ENCODE measurements around the gene MEOX2. TPM values are rescaled to one million over a fixed set of nuclear protein-coding genes. Genes with fewer than 3 reads are reported as not detected.

MEOX2 gene
- total and polyA plus RNA-seq, 10 of the 15 experiments (the other 5 are each of a cell fraction or from before 2014, with no cell fraction given): not detected

GRCh38 chr7:15675379-15675778, 11.1 kb downstream of the MEOX2 start:
- Histone ChIP-seq H2AFZ (ENCODE audit: control insufficient read depth, low read depth, low read length) (no peak overlapping the region), H3K27me3 (replicated peaks in 1 of 2; ENCODE audit: control insufficient read depth in 2 of 2, insufficient read depth in 2 of 2, low read length in 1 of 2) (no peaks in the 10 kb centered on the region), H3K36me3 (ENCODE audit: control insufficient read depth in 2 of 2, insufficient read depth in 2 of 2, low read length in 1 of 2) (no peaks in the 10 kb centered on the region), H3K4me1 (ENCODE audit: control insufficient read depth, insufficient read depth, low read length) (no peaks in the 10 kb centered on the region), H3K27ac (ENCODE audit: control insufficient read depth, insufficient read depth) (no peak overlapping the region), H3K4me2 (ENCODE audit: control insufficient read depth, insufficient read depth) (no peak overlapping the region), H3K79me2 (ENCODE audit: control insufficient read depth, insufficient read depth, low read length) (no peaks in the 10 kb centered on the region), H3K4me3 (no peak overlapping the region), H4K20me1 (ENCODE audit: control insufficient read depth, insufficient read depth) (no peaks in the 10 kb centered on the region), H3K9me3 (replicated peaks; ENCODE audit: control insufficient read depth, insufficient read depth, low read length) (no peaks in the 10 kb centered on the region), H3K9ac (ENCODE audit: control insufficient read depth, insufficient read depth, low read length) (no peak overlapping the region)
- ATAC-seq (no peak), DNase-seq (ENCODE audit: low read depth, low spot score) (no peak), FAIRE-seq (no peak)
- no TSS peak for BruUV-seq (replicated peaks)
- no peak for TF ChIP-seq ATF2 (IDR thresholded peaks at IDR 0.05; ENCODE audit: low read length)
- 0% methylated on average over 2 of the region's 2 CpGs for WGBS (ENCODE audit: insufficient coverage, insufficient replicate concordance, low lambda C conversion rate, missing lambda C conversion rate)
- RAD21 ChIA-PET (ENCODE audit: unreplicated experiment): no interaction called here
- in situ Hi-C loops (cut with MboI) (no loop called here), intact Hi-C loops (cut with micrococcal nuclease; ENCODE audit: unreplicated experiment) (no loop called here)
- POLR2A ChIA-PET: no interaction called here
- SMC1A ChIA-PET (ENCODE audit: uncharacterized antibody, unreplicated experiment): interaction anchor here (1.1 kb wide), 1 partner anchor 10 kb away, joined by 3 read pairs; no protein-coding TSS in a partner anchor
- CTCF ChIA-PET: no interaction called here

- Histone ChIP-seq H3K27me3 (replicated peaks in 1 of 2; ENCODE audit: control insufficient read depth in 2 of 2, insufficient read depth in 2 of 2, low read length in 1 of 2) (no peaks in the 10 kb centered on the region), H3K9me3 (replicated peaks; ENCODE audit: control insufficient read depth, insufficient read depth, low read length) (no peaks in the 10 kb centered on the region), H3K4me2 (ENCODE audit: control insufficient read depth, insufficient read depth) (no peak overlapping the region), H3K27ac (ENCODE audit: control insufficient read depth, insufficient read depth) (no peak overlapping the region), H3K4me1 (ENCODE audit: control insufficient read depth, insufficient read depth, low read length) (no peaks in the 10 kb centered on the region), H3K79me2 (ENCODE audit: control insufficient read depth, insufficient read depth, low read length) (no peaks in the 10 kb centered on the region), H3K36me3 (ENCODE audit: control insufficient read depth in 2 of 2, insufficient read depth in 2 of 2, low read length in 1 of 2) (no peaks in the 10 kb centered on the region), H3K4me3 (no peak overlapping the region), H3K9ac (ENCODE audit: control insufficient read depth, insufficient read depth, low read length) (no peak overlapping the region), H4K20me1 (ENCODE audit: control insufficient read depth, insufficient read depth) (no peaks in the 10 kb centered on the region), H2AFZ (ENCODE audit: control insufficient read depth, low read depth, low read length) (no peak overlapping the region)
- TF ChIP-seq EP300 (IDR thresholded peaks at IDR 0.05; ENCODE audit: borderline replicate concordance in 1 of 2, control insufficient read depth in 1 of 2, low read depth in 2 of 2, low read length in 2 of 2): no peak
- no peak for TF ChIP-seq ZNF24 (IDR thresholded peaks at IDR 0.05)
- no peak for TF ChIP-seq CEBPB (IDR thresholded peaks at IDR 0.05; ENCODE audit: borderline replicate concordance in 1 of 2, low read depth in 2 of 2, low read length in 2 of 2)
- TF ChIP-seq MXI1 (IDR thresholded peaks at IDR 0.05; ENCODE audit: low read depth, low read length): no peak
- no peak for TF ChIP-seq CEBPZ (IDR thresholded peaks at IDR 0.05; ENCODE audit: low read depth, low read length)
- TF ChIP-seq CHD2 (IDR thresholded peaks at IDR 0.05; ENCODE audit: borderline replicate concordance, low read depth, low read length): no peak
- TF ChIP-seq NFIC (IDR thresholded peaks at IDR 0.05; ENCODE audit: low read depth, low read length): no peak
- no peak for TF ChIP-seq REST (IDR thresholded peaks at IDR 0.05; ENCODE audit: low read depth, low read length)
- no peak for DNase-seq (ENCODE audit: low read depth, low spot score)
- ChIA-PET RAD21 (ENCODE audit: unreplicated experiment) (no interaction called here), POLR2A (no interaction called here), CTCF (no interaction called here), SMC1A (ENCODE audit: uncharacterized antibody, unreplicated experiment) (interaction anchor here (1.1 kb wide), 1 partner anchor 9 kb away, joined by 3 read pairs; no protein-coding TSS in a partner anchor)
- intact Hi-C loops (cut with micrococcal nuclease; ENCODE audit: unreplicated experiment) (no loop called here), in situ Hi-C loops (cut with MboI) (no loop called here)
- BruUV-seq (replicated peaks): no TSS peak
- ATAC-seq: no peak
- FAIRE-seq: no peak
These were observed 11.9 kb downstream of the MEOX2 start for GRCh38 chr7:15674586-15674985.

Measured in GM12878 (cell line).